ENCODE results near the gene ITGB1.

ITGB1 gene

DNA sequence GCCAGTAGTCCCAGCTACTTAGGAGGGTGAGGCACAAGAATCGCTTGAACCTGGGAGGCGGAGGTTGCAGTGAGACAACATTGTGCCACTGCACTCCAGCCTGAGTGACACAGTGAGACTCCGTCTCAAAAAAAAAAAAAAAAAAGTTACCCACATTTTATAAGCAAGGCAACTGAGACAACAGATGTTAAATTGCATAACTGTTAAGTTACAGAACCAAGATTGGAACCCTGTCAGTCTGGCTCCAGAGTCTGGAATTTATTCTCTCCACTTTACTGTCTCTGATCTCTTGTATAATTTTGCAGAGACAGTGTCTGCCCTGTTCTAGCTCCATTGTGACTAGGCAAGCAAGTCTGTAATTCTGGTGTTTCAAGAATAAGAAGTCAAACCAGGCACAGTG is 6.2 kb upstream of the ITGB1 start:
- H3K4me3 ChIP-seq (replicated peaks; ENCODE audit: low read depth, low read length) = no peak overlapping the region
- DNase-seq (ENCODE audit: low read depth) = no peak
- TF ChIP-seq, protein P1, sequence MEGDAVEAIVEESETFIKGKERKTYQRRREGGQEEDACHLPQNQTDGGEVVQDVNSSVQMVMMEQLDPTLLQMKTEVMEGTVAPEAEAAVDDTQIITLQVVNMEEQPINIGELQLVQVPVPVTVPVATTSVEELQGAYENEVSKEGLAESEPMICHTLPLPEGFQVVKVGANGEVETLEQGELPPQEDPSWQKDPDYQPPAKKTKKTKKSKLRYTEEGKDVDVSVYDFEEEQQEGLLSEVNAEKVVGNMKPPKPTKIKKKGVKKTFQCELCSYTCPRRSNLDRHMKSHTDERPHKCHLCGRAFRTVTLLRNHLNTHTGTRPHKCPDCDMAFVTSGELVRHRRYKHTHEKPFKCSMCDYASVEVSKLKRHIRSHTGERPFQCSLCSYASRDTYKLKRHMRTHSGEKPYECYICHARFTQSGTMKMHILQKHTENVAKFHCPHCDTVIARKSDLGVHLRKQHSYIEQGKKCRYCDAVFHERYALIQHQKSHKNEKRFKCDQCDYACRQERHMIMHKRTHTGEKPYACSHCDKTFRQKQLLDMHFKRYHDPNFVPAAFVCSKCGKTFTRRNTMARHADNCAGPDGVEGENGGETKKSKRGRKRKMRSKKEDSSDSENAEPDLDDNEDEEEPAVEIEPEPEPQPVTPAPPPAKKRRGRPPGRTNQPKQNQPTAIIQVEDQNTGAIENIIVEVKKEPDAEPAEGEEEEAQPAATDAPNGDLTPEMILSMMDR (IDR thresholded peaks at IDR 0.05; ENCODE audit: low read length, missing control alignments) = no peak

DNA sequence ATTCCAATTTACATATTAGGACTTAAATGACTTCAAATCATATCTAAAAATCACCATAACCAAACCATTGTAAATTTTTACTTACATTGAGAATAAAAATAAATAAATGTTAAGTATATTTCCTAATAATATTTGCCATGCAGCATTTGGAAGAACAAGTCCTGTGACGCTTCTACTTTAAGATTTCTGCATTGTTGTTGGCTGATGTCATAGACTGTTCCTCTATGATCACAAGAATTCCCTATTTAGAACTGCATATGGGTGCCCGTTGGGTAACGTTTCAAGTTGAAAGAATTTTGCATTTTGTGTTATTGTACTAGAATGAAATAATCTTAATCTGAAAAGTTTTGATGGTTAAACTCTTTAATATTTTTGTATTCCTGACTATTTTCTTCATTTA is 5.1 kb upstream of the ITGB1 start:
- TF ChIP-seq, protein P1 (IDR thresholded peaks at IDR 0.05; ENCODE audit: low read length, missing control alignments) = no peak
- peak; percentile 92 for DNase-seq (ENCODE audit: low read depth)
- H3K4me3 ChIP-seq (replicated peaks; ENCODE audit: low read depth, low read length) = no peak overlapping the region

- no peak for DNase-seq (ENCODE audit: low read depth)
- TF ChIP-seq, protein P1 (IDR thresholded peaks at IDR 0.05; ENCODE audit: low read length, missing control alignments) = no peak
- peak overlapping the region; percentile 15 for H3K4me3 ChIP-seq (replicated peaks; ENCODE audit: low read depth, low read length)
Measured at GRCh38 chr10:32962521-32962920, 4.5 kb upstream of the ITGB1 start.

DNA sequence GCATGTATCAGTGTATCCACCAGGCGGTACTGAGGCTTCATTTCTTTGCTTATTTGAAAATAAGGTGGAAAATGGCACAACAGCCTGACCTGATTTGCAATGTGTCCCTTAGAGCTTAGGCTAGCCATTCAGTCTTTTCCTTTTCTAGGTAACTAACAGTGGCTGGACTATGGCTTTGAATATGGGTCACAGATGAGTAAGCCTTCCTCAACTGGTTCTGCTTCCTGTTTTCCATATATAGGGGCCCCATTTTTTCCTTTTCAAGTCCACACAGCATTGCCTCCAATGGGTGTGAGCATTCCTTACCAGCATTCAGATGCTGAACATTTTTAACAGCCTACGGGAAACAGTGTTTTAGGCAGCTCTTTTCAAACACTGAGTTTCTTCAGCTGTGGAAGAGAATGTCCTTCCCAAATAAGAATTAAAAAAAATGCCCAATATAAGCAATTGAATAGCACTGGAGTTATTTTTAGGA is 3.9 kb upstream of the ITGB1 start:
- peak overlapping the region; percentile 15 for H3K4me3 ChIP-seq (replicated peaks; ENCODE audit: low read depth, low read length)
- DNase-seq (ENCODE audit: low read depth) = peak; percentile 92
- TF ChIP-seq, protein P1 (IDR thresholded peaks at IDR 0.05; ENCODE audit: low read length, missing control alignments) = peak; percentile 35

DNA sequence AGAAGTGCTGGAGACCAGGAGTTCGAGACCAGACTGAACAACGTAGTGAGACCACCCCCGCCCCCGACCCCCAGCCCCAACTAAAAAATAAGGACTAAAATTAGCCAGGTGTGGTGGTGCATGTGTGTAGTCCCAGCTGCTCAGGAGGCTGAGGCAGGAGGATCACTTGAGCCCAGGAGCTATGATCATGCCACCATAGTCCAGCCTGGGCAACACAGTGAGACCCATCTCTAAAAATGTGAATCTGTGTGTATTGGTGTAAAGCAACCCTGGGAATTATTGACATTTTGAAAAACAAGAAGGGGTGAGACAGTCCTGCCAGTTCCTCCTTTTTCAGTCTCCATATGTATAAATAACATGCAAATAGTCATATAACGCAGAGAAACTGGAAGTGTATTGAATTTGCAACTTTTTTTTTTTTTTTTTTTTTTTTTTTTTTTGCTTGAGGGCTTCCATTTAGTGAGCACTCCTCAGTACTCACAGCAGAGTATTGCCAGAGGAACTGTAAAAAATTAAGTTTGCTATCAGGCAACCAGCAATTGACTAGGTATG is 3.4 kb upstream of the ITGB1 start:
- no peak overlapping the region for H3K4me3 ChIP-seq (replicated peaks; ENCODE audit: low read depth, low read length)
- DNase-seq (ENCODE audit: low read depth) = no peak
- TF ChIP-seq, protein P1 (IDR thresholded peaks at IDR 0.05; ENCODE audit: low read length, missing control alignments) = no peak

DNA sequence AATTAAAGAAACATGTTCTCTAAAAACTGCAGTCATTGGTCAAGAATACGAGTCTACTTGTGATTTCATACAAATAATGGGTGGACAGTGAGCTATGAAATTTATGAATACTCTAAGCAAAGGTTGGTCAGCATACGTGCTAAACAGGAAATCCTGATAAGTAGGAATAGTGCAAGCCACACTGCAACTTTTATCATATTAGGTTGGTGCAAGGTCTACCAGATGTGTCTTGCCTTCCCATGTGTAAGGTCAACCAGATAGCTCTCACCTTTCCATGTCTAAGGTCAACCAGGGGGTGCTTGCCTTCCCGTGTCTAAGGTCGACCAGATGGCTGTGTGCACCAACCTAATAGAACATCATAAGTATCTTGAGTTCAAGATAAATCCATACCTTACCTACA is 2.0 kb upstream of the ITGB1 start:
- H3K4me3 ChIP-seq (replicated peaks; ENCODE audit: low read depth, low read length) = peak overlapping the region; percentile 83
- TF ChIP-seq, protein P1 (IDR thresholded peaks at IDR 0.05; ENCODE audit: low read length, missing control alignments) = no peak
- DNase-seq (ENCODE audit: low read depth) = no peak
